Common myeloid progenitor, CD34-positive (primary cell): ENCODE results near the gene TRUB2.
"Not testable (repeated sequence)": the region's sequence is repeated elsewhere in the genome, so short reads cannot be mapped to it uniquely, and the experiment has no call there.

Source experiments
- CTCF ChIA-PET: fragments of 350-600 bp; sonication (Branson Sonifier 250); formaldehyde crosslinking; loops from one replicate; lab custom pipeline; 2021; ENCODE audit warnings: antibody characterized with exemption; lab: Charles Lee
- POLR2A ChIA-PET: fragments of 350-600 bp; sonication (Branson Sonifier 250); formaldehyde crosslinking; loops from one replicate; lab custom pipeline; 2021; ENCODE audit warnings: antibody characterized with exemption; lab: Charles Lee
- DNase-seq, 3 donors: peaks; one replicate each; pipeline versions ENCODE4 v3.0.0 to v3.0.0-alpha.2; 2013
- H3K27ac ChIP-seq, 2 experiments: 1 replicate in 1 of 2; 2 replicates in 1 of 2; pipeline ENCODE4 v1.7.0; 2013; ENCODE audit warnings: inconsistent platforms in 2 of 2, low read length in 2 of 2, mild to moderate bottlenecking in 2 of 2, low read depth in 1 of 2, moderate library complexity in 1 of 2; ENCODE audit not compliant: severe bottlenecking in 2 of 2, insufficient read depth in 1 of 2, poor library complexity in 1 of 2
- H3K27me3 ChIP-seq, 5 experiments: replicated peaks in 2 of 5; 1 replicate in 3 of 5; 2 replicates in 2 of 5; pipeline versions ENCODE4 v1.6.1 to v1.7.0; 2013; ENCODE audit warnings: low read length in 4 of 5, mild to moderate bottlenecking in 2 of 5, moderate library complexity in 2 of 5, inconsistent platforms in 1 of 5; ENCODE audit not compliant: insufficient read depth in 5 of 5, control insufficient read depth in 4 of 5
- H3K36me3 ChIP-seq, 4 experiments: 1 replicate in 2 of 4; 2 replicates in 2 of 4; pipeline versions ENCODE4 v1.6.1 to v1.7.0; 2013; ENCODE audit warnings: low read length in 3 of 4, control low read depth in 1 of 4, mild to moderate bottlenecking in 1 of 4; ENCODE audit not compliant: control insufficient read depth in 4 of 4, insufficient read depth in 4 of 4
- H3K4me1 ChIP-seq, 4 experiments: 1 replicate in 3 of 4; 2 replicates in 1 of 4; pipeline versions ENCODE4 v1.6.1 to v1.7.1; 2013; ENCODE audit warnings: low read length in 3 of 4, mild to moderate bottlenecking in 3 of 4, control low read depth in 1 of 4, inconsistent platforms in 1 of 4, moderate library complexity in 1 of 4; ENCODE audit not compliant: control insufficient read depth in 4 of 4, insufficient read depth in 4 of 4; ENCODE audit errors: control extremely low read depth in 1 of 4
- H3K4me3 ChIP-seq, 7 experiments: 1 replicate in 4 of 7; 2 replicates in 3 of 7; pipeline versions ENCODE4 v1.5.1 to v1.7.0; 2013; ENCODE audit warnings: mild to moderate bottlenecking in 7 of 7, low read length in 6 of 7, moderate library complexity in 6 of 7, inconsistent platforms in 2 of 7, low read depth in 2 of 7, control low read depth in 1 of 7; ENCODE audit not compliant: insufficient read depth in 4 of 7, control insufficient read depth in 1 of 7; ENCODE audit errors: extremely low read depth in 1 of 7
- H3K9me3 ChIP-seq, 5 experiments: 1 replicate in 4 of 5; 2 replicates in 1 of 5; pipeline versions ENCODE4 v1.6.1 to v1.7.1; 2013; ENCODE audit warnings: low read length in 4 of 5, mild to moderate bottlenecking in 2 of 5, inconsistent platforms in 1 of 5, low read depth in 1 of 5, moderate library complexity in 1 of 5; ENCODE audit not compliant: control insufficient read depth in 4 of 5, insufficient read depth in 2 of 5; ENCODE audit errors: control extremely low read depth in 1 of 5
- WGBS: methylation state at CpG from one replicate; pipeline ENCODE4 v1.1.5; 2013; ENCODE audit not compliant: insufficient coverage; 5-methylcytosine and 5-hydroxymethylcytosine counted together

The TRUB2 gene

GRCh38 chr9:128282500-128282899 is 39.7 kb downstream of the TRUB2 start:
- Histone ChIP-seq H3K27ac (no peak overlapping the region), H3K4me1 (peaks cover 0 to 4% (median 0%) of the 10 kb centered on the region in 4 experiments), H3K4me3 (no peak overlapping the region), H3K9me3 (no peaks in the 10 kb centered on the region), H3K27me3 (no peaks in the 10 kb centered on the region), H3K36me3 (peaks cover 7 to 15% (median 10%) of the 10 kb centered on the region in 4 experiments)
- DNase-seq = no peak
- POLR2A ChIA-PET = no interaction called here
- CTCF ChIA-PET = no interaction called here
- WGBS = 88% methylated on average over 6 of the region's 6 CpGs

GRCh38 chr9:128280084-128280622 is 42.1 kb downstream of the TRUB2 start:
- ChIA-PET CTCF (interaction anchor here (0.7 kb wide), 1 partner anchor 25 kb away, joined by 3 read pairs; no protein-coding TSS in a partner anchor), POLR2A (no interaction called here)
- Histone ChIP-seq H3K9me3 (no peaks in the 10 kb centered on the region), H3K4me3 (no peak overlapping the region), H3K27me3 (no peaks in the 10 kb centered on the region), H3K36me3 (peaks cover 0 to under 1% (median 0%) of the 10 kb centered on the region in 4 experiments), H3K4me1 (peaks cover 0 to 14% (median 11%) of the 10 kb centered on the region in 4 experiments), H3K27ac (peak overlapping the region in 1 of 2 experiments; percentile 49)
- peak in 2 of 3 donors; percentile 23 to 42 for DNase-seq
- 97% methylated on average over 3 of the region's 5 CpGs for WGBS

GRCh38 chr9:128279088-128280073 is 42.9 kb downstream of the TRUB2 start:
- POLR2A ChIA-PET, H3K9me3 ChIP-seq, H3K4me3 ChIP-seq, H3K36me3 ChIP-seq, H3K27me3 ChIP-seq, DNase-seq: not testable (repeated sequence)
- Histone ChIP-seq H3K27ac (peak overlapping the region in 1 of 2 experiments; percentile 49), H3K4me1 (peaks cover 6 to 22% (median 17%) of the 10 kb centered on the region in 4 experiments)
- CTCF ChIA-PET = interaction anchor here (0.7 to 1.0 kb wide), 2 partner anchors 16 to 24 kb away, joined by 3 read pairs; no protein-coding TSS in a partner anchor
- 83% methylated on average over 14 of the region's 22 CpGs for WGBS

- Histone ChIP-seq H3K27me3 (no peaks in the 10 kb centered on the region), H3K36me3 (peaks cover 3 to 13% (median 10%) of the 10 kb centered on the region in 4 experiments), H3K27ac (peak overlapping the region; percentile 79 to 95), H3K4me3 (peak overlapping the region; percentile 63 to 96 (median 81)), H3K4me1 (peaks cover 7 to 25% (median 17%) of the 10 kb centered on the region in 4 experiments), H3K9me3 (no peaks in the 10 kb centered on the region)
- POLR2A ChIA-PET = no interaction called here
- WGBS = 21% methylated on average over 23 of the region's 23 CpGs
- DNase-seq = no peak
- CTCF ChIA-PET = no interaction called here
Measured at GRCh38 chr9:128276574-128277270, 45.5 kb downstream of the TRUB2 start.

GRCh38 chr9:128276008-128276573 is 46.2 kb downstream of the TRUB2 start, which contains the start of gene SWI5:
Gene SWI5, plus strand, starts transcription at chr9:128276276.
- Histone ChIP-seq H3K4me1 (peaks cover 7 to 25% (median 17%) of the 10 kb centered on the region in 4 experiments), H3K9me3 (no peaks in the 10 kb centered on the region), H3K27ac (peak within 1 kb of the TSS; percentile 83 to 95), H3K27me3 (no peaks in the 10 kb centered on the region), H3K4me3 (peak within 1 kb of the TSS; percentile 70 to 96 (median 81)), H3K36me3 (peaks cover 3 to 20% (median 12%) of the 10 kb centered on the region in 4 experiments)
- WGBS = 0% methylated on average over 32 of the region's 38 CpGs
- ChIA-PET CTCF (no interaction called here), POLR2A (interaction anchor here (0.6 to 1.2 kb wide), 4 partner anchors 12 to 728 kb away, joined by 3 to 6 read pairs (median 4); no protein-coding TSS in a partner anchor)
- DNase-seq = peak; percentile 99 to 100 (median 99)

- ChIA-PET CTCF (no interaction called here), POLR2A (interaction anchor here (0.6 to 1.2 kb wide), 4 partner anchors 13 to 729 kb away, joined by 3 to 6 read pairs (median 4); no protein-coding TSS in a partner anchor)
- Histone ChIP-seq H3K4me3 (peak within 1 kb of the TSS; percentile 70 to 96 (median 81)), H3K9me3 (no peaks in the 10 kb centered on the region), H3K4me1 (peaks cover 7 to 25% (median 17%) of the 10 kb centered on the region in 4 experiments), H3K27ac (peak within 1 kb of the TSS; percentile 83 to 95), H3K27me3 (no peaks in the 10 kb centered on the region), H3K36me3 (peaks cover 3 to 22% (median 13%) of the 10 kb centered on the region in 4 experiments)
- under 1% methylated on average over 39 of the region's 57 CpGs for WGBS
- DNase-seq = peak; percentile 45 to 53 (median 45)
Measured at GRCh38 chr9:128275198-128276007, 46.8 kb downstream of the TRUB2 start, which contains the start of gene GOLGA2. Gene GOLGA2, minus strand, starts transcription at chr9:128276007. Its CDS starts 31 bp downstream, at chr9:128275976.
